Mesenteric fat pad (tissue), 1 donor: ENCODE measurements around the gene RABL6. TPM values are rescaled to one million over a fixed set of nuclear protein-coding genes. Genes with fewer than 3 reads are reported as not detected.
"Not testable (repeated sequence)": the region's sequence is repeated elsewhere in the genome, so short reads cannot be mapped to it uniquely, and the experiment has no call there.

ENCODE experiments used
- DNase-seq: peaks from one replicate; pipeline ENCODE4 v3.0.0-alpha.2; 2020; ENCODE audit warnings: low spot score
- total RNA-seq: library from RNA; stranded (reverse); fragmentation: NEBNext Ultra II Directional; extraction: Animal tissue kit (Norgen Biotek cat#: 25700); gene quantifications from one replicate; pipeline ENCODE4 v1.2.1, GENCODE V29; 2021
- donor health status: DM: yes; HTN: yes; CAD: no.

Gene RABL6
- total RNA-seq, 1 donor from 2014 or later = 54.9 TPM

DNA sequence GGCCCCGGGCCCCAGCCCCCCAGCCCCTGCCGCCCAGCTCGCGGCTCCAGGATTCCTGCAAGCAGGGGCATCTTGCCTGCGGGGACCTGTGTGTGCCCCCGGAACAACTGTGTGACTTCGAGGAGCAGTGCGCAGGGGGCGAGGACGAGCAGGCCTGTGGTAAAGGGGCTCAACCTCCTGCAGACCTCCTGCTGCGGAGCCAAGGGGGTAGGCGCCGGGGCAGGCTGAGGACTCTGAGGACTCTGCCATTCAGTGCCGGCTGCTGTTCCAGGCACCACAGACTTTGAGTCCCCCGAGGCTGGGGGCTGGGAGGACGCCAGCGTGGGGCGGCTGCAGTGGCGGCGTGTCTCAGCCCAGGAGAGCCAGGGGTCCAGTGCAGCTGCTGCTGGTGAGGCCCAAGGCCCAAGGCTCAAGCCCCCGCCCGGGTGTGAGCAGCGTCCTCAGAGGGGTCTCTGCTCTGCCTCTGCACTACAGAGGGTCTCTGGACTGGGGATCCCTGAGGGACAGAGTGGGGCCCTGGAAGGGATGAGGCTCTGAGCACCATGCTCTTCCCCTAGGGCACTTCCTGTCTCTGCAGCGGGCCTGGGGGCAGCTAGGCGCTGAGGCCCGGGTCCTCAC lies 47.8 kb downstream of the RABL6 start:
- no peak for DNase-seq

DNA sequence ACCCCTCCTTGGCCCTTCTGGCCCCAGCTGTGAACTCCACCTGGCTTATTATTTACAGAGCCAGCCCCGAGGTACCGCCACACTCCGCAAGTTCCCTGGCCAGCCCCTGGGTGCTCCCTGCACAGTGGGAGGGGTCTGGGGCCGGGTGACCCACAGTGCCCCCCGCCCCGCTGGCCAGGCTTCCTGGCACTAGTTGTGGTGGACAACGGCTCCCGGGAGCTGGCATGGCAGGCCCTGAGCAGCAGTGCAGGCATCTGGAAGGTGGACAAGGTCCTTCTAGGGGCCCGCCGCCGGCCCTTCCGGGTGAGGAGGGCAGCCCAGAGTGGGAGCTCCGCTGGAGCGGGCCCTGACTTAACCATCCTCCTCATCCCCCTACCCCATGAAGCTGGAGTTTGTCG lies 48.3 kb downstream of the RABL6 start:
- no peak for DNase-seq

DNA sequence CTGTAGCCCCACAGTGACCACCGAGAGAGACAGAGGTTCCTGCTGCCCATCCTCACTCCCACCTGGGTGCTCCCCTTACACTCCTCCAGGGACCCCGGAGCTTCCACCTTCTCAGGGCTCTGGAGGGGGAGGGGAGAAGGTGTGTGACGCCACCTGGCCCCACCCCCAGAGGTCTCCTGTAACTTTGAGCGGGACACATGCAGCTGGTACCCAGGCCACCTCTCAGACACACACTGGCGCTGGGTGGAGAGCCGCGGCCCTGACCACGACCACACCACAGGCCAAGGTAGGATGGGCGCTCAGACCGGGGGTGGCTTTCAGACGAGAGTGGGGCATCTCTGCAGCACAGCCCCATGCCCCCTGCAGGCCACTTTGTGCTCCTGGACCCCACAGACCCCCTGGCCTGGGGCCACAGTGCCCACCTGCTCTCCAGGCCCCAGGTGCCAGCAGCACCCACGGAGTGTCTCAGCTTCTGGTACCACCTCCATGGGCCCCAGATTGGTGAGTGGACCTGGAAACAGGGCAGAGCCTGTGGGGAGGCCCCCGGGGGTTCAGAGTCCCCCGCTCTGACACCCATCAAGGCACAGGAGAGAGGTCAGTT lies 48.9 kb downstream of the RABL6 start:
- no peak for DNase-seq

DNA sequence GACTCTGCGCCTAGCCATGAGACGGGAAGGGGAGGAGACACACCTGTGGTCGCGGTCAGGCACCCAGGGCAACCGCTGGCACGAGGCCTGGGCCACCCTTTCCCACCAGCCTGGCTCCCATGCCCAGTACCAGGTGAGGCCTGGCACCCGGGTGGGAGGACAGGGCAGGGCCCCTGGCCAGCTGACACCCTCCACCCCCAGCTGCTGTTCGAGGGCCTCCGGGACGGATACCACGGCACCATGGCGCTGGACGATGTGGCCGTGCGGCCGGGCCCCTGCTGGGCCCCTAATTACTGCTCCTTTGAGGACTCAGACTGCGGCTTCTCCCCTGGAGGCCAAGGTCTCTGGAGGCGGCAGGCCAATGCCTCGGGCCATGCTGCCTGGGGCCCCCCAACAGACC lies 49.4 kb downstream of the RABL6 start:
- no peak for DNase-seq

DNA sequence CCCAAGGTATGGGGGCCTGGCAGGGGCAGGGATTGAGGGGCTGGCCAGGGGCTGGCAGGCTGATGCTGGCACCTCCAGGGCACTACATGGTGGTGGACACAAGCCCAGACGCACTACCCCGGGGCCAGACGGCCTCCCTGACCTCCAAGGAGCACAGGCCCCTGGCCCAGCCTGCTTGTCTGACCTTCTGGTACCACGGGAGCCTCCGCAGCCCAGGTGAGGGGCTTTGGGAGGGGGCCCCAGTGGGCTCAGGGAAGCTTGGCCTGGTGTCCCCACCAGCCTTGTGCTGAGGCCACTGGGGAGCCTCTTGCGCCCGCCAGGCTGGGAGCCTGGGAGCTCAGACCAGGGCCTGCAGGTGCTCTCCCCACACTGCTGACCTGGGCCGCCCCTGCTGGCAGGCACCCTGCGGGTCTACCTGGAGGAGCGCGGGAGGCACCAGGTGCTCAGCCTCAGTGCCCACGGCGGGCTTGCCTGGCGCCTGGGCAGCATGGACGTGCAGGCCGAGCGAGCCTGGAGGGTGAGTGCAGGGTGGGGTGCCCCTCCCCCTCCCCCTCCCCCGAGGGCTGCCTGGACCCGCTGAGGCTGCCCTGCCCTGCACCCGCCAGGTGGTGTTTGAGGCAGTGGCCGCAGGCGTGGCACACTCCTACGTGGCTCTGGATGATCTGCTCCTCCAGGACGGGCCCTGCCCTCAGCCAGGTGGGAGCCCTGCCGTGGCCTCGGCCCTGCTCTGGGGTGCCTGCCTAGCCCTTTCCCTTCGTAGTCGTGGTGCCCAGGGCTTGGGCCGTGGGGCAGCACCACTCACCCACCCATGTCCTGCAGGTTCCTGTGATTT lies 50.0 kb downstream of the RABL6 start:
- DNase-seq = no peak

DNA sequence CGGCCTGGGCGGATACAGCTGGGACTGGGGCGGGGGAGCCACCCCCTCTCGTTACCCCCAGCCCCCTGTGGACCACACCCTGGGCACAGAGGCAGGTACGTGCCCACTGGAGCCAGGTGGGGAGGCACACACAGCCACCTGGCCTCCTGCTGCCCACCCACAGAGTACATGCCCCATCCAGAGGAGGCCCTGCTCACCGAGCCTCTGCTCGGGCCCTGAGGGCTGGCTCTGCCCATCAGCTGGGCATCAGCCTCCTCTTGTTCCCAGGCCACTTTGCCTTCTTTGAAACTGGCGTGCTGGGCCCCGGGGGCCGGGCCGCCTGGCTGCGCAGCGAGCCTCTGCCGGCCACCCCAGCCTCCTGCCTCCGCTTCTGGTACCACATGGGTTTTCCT lies 50.7 kb downstream of the RABL6 start:
- no peak for DNase-seq

DNA sequence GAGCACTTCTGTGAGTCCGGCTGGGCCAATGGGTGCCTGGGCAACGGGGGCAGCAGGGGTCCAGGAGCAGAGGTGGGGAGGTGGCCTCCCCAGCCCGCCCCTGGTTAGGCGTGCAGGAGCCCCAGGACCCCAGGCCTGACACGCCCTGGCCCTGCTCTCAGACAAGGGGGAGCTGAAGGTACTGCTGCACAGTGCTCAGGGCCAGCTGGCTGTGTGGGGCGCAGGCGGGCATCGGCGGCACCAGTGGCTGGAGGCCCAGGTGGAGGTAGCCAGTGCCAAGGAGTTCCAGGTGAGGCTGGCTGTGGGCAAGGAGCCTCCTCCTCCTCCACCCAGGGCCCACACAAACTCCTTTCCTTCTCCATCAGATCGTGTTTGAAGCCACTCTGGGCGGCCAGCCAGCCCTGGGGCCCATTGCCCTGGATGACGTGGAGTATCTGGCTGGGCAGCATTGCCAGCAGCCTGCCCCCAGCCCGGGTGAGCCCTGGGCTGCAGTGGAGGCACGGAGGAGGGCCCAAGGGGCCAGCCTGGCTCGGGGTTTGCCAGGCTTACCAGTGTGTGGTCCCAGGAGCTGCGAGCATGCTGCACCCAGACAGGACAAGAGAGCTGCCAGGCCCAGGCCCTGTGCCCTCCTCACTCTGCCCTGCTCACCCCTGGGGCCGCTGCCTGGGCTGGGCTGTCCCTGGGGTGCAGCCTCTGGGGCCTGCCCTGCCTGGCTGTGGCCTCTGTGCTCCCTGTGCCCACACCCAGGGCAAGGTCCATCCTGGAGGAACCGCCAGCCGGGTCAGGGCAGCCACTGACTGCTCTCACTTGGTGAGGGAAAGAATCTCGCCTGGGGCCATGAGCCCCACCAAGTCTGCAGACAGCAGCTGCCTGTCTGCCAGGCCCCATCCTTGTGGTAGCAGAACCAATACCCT lies 51.4 kb downstream of the RABL6 start:
- DNase-seq = no peak

DNA sequence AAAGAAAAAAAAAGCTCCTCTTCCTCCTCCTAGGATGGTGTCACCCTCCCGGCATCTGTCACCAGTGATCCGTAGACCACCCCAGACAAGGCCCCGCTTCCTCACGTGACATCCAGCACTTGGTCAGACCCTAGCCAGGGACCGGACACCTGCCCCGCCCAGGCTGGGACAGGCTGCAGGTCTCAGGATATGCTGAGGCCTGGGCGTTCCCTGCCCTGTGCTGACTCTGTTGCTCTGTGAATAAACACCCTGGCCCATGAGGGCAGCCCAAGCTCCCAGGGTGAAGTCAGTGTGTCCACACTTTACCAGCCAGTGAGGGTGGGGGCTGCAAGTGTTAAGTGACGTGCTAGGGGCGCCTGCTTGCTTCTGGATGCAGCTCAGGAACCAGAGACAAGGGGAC lies 52.8 kb downstream of the RABL6 start:
- no peak for DNase-seq

DNA sequence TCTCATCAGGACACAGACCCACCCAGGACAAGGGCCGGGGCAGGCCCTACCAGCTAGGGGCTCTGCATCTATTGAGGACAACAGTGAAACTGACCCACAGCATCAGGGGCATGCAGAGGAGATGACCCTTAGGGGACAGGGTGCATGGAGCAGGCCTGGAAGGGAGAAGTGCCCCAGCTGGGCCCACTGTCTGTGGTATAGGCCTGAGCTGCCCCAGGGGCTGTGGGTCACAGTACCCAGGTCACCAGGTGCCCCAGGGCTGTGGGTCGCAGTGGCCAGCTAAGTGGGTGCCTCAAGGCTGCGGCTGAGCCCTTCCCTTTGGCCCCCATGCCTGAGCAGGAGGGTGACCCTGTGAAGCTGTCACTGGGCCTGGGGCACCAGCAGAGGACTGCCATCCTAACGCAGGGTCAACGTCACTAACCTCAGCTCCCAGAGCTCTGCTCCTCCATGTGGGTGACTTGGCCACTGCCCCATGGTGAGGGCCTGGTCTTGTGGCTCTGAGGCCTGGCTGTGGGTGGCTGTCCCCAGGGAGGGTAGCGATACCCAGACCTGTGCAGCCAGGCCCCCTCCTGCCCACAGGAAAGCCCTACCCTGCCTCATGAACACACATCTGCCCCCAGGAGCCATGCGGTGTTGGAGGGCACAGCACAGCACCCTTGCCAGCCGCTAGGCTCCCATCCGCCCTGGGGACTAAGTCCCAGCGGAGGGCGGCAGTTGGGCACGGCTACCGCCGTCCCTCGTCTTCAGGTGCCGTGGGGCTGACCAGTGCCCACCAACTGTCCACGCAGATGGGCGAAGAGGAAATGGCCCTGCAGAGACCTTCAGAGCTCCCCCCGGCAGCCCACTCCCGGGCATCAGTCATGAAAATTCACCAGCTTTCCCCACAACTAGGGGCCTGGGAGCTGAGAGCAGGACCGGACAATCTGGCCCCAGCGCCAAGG lies 53.5 kb downstream of the RABL6 start:
- DNase-seq = no peak

DNA sequence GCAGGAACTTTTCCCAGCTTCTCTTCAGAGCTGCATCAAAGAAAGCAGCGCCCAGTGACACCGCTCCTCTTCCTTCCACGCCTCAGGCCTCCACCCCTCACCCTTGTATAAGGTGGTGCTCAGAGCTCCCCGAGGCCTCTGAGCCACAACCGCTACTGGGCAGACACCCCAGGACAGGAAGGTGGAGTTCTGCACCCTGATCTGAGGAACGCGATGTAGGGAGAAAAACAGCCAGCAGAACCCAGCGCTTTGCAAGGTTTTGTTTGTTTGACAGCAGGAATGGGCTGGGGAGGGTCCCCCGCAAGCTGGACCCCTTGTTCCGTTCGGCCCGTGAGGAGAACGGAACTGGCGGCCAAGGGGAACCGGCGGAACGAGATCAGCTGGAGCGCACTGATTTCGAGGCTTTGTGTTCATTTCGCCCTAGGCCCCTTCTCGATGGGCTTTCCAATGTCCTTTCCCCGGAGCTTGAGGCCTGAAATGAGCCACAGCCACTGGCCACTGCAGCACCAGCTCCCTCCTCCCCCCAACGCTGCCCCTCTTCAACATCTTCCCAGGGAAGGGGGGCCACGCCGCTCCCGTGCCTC lies 54.2 kb downstream of the RABL6 start:
- no peak for DNase-seq

DNA sequence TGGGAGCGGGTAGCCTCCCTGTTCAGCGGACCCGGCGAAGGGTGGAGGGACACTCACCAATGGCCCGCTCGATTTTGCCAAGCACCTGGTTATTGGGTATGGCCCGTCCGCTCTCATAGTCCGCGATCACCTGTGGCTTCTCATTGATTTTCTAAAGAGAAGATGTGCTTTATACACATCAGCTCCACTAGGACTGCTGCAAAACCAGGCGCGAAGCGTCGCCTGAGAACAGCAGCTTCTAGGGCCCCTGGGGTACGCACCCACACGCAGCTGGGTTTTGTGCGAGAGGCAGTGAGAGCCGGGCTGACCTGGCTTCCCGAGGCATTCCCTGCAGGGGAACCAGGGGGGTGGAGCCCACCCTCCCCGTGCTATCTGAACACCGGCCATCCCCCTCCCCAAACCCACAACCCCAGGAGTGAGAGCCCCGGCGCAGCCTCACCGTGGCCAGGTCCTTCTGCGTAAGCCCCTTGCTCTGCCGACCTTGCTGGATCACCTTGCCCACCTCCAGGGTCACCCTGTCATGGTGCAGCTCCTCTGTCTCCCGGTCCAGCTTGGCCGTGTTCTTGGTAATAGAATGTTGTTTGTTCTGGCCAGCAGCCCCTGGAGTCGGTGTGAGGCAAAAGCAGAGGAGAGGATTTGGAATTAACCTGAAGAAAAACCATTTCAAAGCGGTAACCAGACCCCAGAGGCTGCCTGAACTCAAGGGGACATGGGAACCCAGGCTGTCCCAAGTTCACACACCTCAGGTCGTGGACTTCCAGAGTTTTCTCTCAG lies 55.3 kb downstream of the RABL6 start:
- DNase-seq = no peak

DNA sequence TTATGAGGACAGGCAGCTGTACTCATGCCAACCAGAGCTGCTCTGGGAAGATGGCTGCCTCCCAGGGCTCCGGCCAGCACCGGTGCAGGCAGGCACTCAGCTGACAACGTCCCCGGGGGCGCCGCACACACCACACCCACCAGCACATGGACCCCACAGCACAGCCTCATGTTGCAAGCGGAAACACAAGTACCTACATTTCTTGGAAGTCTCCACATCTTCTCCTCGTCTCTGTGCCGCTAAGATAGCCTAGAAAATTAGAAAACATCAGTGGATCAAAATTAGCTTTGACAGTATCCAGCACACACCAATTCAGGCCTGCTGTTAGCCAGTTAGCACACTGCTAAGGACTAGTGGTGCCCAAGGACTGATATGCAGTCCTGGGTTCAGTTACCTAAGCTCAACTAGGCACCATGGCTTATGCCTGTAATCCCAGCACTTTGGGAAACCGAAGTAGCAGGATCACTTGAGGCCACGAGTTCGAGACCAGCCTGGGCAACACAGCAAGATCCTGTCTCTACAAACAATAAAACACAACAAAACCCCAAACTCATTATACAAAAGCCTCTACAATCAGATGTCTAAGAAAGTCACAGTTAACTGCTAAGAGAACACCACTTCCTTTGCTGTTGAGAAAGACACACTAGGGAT lies 56.0 kb downstream of the RABL6 start:
- DNase-seq = no peak

DNA sequence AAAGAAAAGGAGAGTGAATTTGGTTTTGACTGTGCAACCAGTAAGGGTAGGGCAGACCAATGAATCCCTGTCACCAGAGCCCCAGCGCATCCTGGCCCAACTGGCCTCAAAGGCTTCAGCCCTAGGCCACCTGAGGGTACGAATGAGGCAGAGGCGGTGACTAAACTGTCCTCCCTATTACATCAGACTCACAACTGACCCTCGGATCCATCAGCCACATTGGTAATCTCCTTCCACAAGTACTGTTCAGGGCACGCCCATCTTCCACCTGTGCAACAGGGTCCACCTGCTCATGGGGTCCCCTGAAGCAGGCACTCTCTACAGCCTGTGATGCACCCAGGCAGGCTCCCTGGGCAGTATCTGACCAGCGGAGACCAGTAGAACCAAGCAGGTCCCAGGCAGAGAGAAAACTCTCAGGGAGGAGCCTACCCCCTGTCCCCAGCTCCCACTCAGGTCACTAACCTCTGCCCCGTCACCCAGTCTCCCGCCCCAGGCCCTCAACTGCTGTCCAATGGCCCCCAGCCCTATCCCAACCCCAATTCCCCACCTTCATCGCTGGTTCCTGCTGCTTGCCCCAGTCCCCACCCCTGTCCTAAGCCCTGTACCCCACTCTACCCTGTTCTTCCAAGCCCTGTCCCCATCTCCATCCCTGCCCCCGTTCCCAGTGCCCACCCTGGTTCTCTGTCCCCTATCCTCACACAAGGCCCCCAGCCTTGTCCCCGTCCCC lies 57.5 kb downstream of the RABL6 start:
- no peak for DNase-seq

DNA sequence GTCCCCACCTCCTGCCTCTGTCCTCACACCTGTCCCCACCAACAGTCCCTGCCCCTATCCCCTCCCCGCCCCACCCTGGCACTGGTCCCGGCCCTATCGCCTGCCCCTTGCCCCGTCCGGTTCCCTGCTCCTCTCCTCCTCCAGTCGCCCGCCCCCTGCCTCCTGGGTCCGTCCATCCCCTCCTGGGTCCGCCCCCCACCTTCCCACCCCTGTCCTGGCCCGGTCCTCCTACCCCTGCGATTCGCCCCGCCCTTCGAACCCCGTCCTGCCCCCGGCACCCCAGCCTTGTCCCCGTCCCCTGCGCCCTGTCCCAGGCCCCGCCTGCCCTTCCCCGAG lies 58.0 kb downstream of the RABL6 start:
- no peak for DNase-seq

DNA sequence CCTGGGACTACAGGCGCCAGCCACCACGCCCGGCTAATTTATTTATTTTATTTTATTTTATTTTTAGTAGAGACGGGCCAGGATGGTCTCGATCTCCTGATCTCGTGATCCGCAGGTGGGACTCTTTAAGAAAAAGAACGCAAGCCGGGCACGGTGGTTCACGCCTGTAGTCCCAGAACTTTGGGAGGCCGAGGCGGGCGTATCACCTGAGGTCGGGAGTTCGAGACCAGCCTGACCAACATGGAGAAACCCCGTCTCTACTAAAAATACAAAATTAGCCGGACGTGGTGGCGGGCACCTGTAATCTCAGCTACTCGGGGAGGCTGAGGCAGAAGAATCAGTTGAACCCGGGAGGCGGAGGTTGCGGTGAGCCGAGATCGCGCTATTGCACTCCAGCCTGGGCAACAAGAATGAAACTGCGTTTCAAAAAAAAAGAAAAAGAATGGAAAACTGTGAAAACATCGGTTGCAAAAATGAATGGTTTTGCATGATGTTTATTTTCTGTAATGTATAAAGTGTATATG lies 59.2 kb downstream of the RABL6 start:
- not testable (repeated sequence) for DNase-seq

DNA sequence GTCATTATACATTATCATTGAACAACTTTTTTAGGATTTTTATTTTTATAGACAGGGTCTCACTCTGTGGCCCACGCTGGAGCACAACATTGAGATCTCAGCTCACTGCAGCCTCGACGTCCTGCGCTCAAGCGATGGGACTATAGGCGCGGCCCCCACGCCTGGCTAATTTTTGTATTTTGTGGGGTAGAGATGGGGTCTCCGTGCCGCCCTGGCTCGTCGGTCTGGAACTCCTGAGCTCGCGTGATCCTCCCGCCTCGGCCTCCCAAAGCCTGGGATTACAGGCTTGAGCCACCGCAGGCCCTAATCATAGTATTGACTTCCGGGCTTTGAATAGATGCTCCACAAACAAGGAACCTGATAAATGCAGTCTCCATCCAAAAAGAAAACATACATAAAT lies 59.7 kb downstream of the RABL6 start:
- DNase-seq = no peak

DNA sequence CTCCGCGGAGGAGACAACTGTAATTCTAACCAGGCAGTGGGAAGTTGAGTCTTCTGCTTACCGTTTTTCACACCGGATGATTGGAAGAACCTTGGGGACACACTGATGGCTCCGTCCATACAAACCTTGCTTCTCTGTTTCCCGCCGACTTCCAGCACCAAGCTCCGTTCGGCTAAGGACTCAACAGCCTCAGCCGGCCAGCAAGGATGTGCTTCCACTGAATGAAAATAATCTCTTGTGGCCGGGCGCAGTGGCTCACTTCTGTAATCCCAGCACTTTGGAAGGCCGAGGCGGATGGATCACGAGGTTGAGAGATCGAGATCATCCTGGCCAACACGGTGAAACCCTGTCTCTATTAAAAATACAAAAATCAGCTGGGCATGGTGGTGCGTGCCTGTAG lies 60.2 kb downstream of the RABL6 start:
- DNase-seq = no peak

DNA sequence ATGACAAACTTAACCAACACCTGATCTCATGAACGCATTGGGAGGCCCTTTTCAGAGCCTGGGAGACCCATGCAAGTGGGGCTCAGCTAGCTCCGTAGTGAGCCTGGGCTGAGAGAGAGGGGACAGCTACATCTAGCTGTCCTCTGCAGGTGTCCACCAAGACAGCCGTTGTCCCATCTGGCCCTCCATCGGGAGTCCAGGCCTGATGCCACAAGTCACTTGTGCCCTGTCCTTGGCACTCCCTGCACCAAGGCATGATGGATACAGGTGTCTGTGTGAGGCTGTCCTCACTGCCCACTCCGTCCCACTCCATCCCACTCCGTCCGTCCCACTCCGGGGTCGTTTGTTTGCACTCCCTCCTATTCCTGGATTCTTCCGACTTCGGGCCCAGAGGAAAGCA lies 60.9 kb downstream of the RABL6 start:
- no peak for DNase-seq
